GM12874 (cell line): Measurements from ENCODE around the gene DNAAF8.

ENCODE experiments used
- TF ChIP-seq, protein P1 (sequence below): IDR thresholded peaks from 2 replicates; pipeline ENCODE4 v1.5.1; 2011; ENCODE audit warnings: low read depth, mild to moderate bottlenecking, control low read depth, low read length, moderate library complexity; ENCODE audit not compliant: insufficient read depth

The DNAAF8 gene

DNA sequence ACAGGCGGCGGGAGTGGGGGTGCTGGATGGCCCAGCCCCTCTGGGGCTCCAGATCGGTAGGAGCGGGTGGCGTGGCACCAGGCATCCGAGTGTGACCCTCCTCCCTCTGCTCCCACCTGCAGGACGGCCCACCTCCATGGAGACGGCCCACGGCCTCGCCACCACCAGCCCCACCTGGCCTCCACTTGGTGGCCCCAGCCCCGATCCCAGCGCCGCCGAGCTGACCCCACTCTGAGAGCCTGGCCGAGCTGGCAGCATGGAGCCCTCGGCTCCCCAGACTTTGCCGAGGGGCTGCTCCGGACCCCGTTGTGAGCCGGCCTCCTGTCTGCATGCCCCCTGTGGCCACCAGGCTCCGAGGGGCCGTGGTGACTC is 45.7 kb upstream of the DNAAF8 start:
- TF ChIP-seq, protein P1, sequence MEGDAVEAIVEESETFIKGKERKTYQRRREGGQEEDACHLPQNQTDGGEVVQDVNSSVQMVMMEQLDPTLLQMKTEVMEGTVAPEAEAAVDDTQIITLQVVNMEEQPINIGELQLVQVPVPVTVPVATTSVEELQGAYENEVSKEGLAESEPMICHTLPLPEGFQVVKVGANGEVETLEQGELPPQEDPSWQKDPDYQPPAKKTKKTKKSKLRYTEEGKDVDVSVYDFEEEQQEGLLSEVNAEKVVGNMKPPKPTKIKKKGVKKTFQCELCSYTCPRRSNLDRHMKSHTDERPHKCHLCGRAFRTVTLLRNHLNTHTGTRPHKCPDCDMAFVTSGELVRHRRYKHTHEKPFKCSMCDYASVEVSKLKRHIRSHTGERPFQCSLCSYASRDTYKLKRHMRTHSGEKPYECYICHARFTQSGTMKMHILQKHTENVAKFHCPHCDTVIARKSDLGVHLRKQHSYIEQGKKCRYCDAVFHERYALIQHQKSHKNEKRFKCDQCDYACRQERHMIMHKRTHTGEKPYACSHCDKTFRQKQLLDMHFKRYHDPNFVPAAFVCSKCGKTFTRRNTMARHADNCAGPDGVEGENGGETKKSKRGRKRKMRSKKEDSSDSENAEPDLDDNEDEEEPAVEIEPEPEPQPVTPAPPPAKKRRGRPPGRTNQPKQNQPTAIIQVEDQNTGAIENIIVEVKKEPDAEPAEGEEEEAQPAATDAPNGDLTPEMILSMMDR = no peak

DNA sequence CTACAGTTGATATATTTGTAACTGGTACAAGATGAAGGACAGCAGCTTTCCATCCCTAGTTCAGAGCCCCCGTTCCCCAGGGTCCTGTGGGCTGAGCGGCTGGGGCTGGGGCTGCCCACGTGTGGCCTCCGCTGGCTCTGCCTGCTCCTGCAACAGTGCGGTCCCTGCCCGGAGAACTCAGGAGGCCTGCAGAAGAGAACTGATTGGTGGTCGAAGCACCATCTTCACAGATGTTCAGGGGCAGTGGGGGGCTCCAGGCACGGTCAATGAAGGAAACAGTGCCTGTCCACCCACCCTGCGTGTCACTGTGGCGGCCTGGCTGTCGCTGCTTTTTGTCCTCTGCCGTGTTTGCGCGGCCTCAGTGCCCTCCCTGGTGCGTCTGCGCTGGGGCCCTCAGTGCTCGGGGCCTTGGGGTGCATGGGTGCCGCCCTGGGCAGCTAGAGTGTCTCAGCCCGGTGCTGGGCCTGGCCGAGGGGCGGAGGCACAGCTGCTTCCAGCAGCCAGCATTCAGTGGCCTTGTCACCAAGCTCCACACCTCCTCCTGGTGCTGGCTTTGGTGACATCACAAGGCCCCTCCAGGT is 45.2 kb upstream of the DNAAF8 start:
- TF ChIP-seq, protein P1 = no peak

DNA sequence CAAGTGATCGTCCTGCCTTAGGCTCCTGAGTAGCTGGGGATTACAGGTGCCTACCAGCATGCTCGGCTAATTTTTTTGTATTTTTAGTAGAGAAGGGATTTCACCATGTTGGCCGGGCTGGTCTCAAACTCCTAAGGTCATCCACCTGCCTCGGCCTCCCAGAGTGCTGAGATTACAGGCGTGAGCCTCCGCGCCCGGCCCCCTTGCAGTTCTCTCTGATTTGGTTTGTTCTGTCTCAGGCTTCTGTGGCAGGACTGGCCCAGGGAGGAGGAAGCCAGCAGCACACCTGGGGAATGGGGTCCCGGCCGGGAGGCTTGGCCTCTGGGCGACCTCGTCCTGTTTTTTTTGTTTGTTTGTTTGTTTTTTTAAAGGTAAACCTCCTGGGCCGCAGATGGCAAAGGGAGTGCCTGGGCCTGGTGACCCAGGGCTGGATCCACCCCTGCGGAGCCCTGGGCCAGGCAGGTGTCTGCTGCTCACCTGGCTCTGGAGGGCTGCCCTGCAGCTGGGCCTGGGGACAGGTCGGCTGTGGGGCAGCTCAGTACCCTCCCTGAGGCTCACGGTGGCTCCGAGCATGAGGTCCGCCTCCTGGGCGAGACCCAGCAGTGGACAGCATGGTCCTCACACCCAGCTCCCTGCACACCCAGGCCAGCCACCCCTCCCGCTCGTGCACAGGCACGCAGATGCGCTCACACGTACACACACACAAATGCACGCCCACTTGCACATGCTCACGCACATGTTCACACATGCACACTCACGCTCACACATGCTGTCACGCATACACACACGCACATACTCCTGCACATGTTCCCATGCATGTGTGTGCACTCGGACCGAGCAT is 44.3 kb upstream of the DNAAF8 start:
- TF ChIP-seq, protein P1 = no peak

DNA sequence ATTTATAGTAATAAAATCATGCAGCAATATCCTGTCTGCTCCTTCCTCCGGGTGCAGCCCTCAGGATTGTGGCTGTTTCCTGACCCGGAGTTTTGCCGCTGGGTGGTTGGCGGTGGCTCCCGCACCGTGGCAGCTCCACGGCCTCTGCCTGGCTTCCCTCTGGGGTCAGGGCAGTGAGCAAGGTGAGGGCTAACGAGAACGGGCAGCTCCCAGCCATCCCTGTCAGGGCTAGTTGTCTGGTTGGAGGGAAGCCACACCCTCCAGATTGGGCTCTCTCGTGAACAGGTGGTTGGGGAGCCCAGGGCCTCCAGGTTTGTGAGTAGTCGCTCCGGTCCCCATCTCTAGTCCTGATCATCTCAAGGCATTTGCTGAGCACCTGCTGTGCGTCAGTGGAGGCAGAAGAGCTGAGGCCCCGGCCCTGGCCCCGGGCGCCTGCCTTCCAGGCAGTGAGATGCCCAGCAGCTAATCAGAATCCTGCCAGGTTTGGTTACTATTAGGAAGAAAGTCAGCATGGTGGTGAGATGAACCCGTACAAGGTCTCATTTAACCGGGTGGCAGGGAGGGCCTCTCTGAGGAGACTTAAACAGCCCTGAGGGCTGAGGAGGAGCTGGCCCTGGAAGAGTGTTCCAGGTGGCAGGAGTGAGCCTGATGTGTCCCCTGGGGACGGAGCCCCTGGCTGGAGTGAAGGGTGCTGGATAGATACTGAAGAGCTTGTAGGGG is 43.2 kb upstream of the DNAAF8 start:
- TF ChIP-seq, protein P1 = no peak

DNA sequence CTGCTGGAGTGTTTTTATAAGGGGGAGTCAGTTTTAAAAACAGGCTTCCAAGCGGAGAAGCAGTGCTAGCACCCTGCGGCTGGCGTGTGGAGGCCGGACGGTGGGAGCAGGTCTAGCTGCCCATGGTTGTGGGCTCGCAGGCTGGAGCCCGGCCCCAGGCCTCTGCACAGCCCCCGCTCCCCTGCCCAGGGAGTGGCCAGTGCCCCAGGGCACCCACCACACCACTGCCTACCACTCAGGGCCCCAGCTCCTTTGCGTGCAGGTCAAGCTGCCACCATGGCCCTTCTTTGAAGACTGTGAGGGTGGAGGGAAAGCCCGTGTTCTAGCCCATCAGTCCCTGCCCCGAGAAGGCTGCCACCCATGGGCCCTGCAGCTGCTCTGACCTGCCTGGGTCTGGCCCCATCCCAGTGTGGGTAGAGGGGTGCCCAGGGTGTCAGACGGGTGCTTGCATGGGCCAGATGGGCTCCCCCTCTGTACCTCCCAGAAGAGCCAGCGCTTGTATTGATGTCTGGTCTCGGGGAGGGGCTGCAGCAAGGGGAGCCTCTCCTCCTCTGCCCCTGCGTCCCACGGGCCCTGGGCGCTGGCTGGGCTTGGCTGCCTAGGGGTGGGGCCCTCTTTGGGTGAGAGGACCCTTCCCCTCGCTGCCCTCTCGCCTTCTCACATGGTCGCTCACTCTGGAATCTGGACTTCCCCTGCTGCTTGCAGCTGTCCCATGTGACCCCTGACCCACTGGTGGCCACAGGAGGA is 42.5 kb upstream of the DNAAF8 start:
- TF ChIP-seq, protein P1 = no peak

DNA sequence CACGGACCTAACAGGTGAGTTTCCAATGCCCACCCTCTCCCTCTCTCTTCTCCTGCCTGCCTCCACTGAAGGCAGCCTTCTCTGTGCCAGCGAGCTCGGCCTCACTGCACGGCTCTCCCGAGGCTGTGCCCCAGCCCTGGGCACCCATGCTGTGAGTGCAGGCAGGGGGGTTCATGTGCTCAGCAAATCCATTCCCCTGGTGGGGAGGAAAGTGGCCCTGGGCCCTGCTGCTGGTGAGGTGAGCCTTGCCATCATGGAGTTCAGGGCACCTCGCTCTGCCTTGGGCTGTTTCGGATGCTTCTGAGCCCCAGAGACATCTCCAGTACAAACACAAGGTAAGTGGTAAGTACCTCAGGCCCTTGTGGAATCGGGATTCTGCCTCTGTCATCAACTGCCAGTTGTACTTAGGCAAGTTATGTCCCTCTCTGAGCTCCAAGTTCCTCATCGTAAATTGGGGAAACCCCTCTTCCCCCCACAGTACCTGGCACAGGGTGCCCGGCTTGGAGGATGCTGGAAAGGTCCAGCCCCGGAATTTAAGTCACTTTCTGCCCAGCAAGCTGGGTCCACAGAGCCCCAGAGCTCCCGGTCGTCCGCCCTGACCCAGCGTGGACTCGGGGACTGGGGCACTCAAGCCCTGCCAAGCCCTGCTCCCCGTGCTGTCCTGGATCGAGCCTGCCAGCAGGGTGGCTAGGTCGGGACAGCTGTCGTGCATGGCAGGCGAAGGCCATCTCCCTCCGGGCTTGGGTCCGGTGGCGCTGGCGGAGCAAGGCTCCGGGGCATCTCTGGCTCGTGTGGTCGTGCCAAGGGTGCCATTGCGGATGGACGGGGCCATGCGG is 41.7 kb upstream of the DNAAF8 start:
- TF ChIP-seq, protein P1 = no peak
